Choroid plexus epithelial cell (primary cell): ENCODE data around the gene CDK5RAP1.
"Not testable (repeated sequence)": the region's sequence is repeated elsewhere in the genome, so short reads cannot be mapped to it uniquely, and the experiment has no call there.

Source experiments
- DNase-seq: peaks from one replicate; pipeline ENCODE4 v3.0.0-alpha.2; 2010; ENCODE audit warnings: low read depth
- H3K4me3 ChIP-seq: 2 replicates; pipeline ENCODE4 v1.5.1; 2011; ENCODE audit warnings: low read depth, mild to moderate bottlenecking, control low read depth, low read length, moderate library complexity
- CTCF ChIP-seq: conservative IDR thresholded peaks from 2 replicates; pipeline ENCODE4 v1.5.1; 2011; ENCODE audit warnings: low read depth, mild to moderate bottlenecking, control low read depth, inconsistent platforms, low read length, moderate library complexity

CDK5RAP1 gene

GRCh38 chr20:33393609-33394008 is 7.7 kb downstream of the CDK5RAP1 start:
- no peak for TF ChIP-seq CTCF
- H3K4me3 ChIP-seq, result no peak overlapping the region
- no peak for DNase-seq

- TF ChIP-seq CTCF, result no peak
- DNase-seq, result peak; percentile 82
- H3K4me3 ChIP-seq, result no peak overlapping the region
Observed at GRCh38 chr20:33391722-33392415, 9.4 kb downstream of the CDK5RAP1 start.

- not testable (repeated sequence) for H3K4me3 ChIP-seq, DNase-seq
Observed at GRCh38 chr20:33389326-33389725, 12.0 kb downstream of the CDK5RAP1 start.

GRCh38 chr20:33388268-33388667 is 13.1 kb downstream of the CDK5RAP1 start:
- DNase-seq, result no peak
- no peak overlapping the region for H3K4me3 ChIP-seq
- TF ChIP-seq CTCF, result no peak

GRCh38 chr20:33387177-33387576 is 14.1 kb downstream of the CDK5RAP1 start:
- no peak for DNase-seq
- H3K4me3 ChIP-seq, result no peak overlapping the region
- no peak for TF ChIP-seq CTCF

- H3K4me3 ChIP-seq, result no peak overlapping the region
- no peak for DNase-seq
- no peak for TF ChIP-seq CTCF
Observed at GRCh38 chr20:33386673-33387072, 14.6 kb downstream of the CDK5RAP1 start.

GRCh38 chr20:33377366-33377765 is 24.0 kb downstream of the CDK5RAP1 start:
- TF ChIP-seq CTCF, result no peak
- H3K4me3 ChIP-seq, result no peak overlapping the region
- DNase-seq, result no peak
